ENCODE results near the gene SCPEP1. TPM values are rescaled to one million over a fixed set of nuclear protein-coding genes. Genes with fewer than 3 reads are reported as not detected.

Gene SCPEP1
- total and polyA plus RNA-seq, 2 of the 13 experiments (the other 11 are each of a cell fraction or from before 2014, with no cell fraction given) = 24.3 to 27.3 TPM

- TF ChIP-seq ZNF343 (CRISPR knock-in tag; IDR thresholded peaks at IDR 0.05) = no peak
Measured at GRCh38 chr17:57021226-57021940, 43.5 kb downstream of the SCPEP1 start (continued).

- ATAC-seq = no peak
- H3K9ac ChIP-seq (ENCODE audit: insufficient read depth, low read depth, low read length) = no peak overlapping the region
- no peaks in the 10 kb centered on the region for H3K79me2 ChIP-seq (ENCODE audit: insufficient read depth, low read length)
- peaks cover 28% of the 10 kb centered on the region for H3K9me3 ChIP-seq (ENCODE audit: low read length)
- DNase-seq (ENCODE audit: low spot score) = no peak
- no TSS peak for BruUV-seq (replicated peaks)
- intact Hi-C loops (cut with micrococcal nuclease; ENCODE audit: unreplicated experiment) = no loop called here
- H3K27me3 ChIP-seq (ENCODE audit: control insufficient read depth in 1 of 2, insufficient read depth in 2 of 2, low read length in 2 of 2) = no peaks in the 10 kb centered on the region
- H3K4me3 ChIP-seq (replicated peaks in 1 of 3; ENCODE audit: insufficient read depth in 1 of 3, low read depth in 2 of 3, low read length in 3 of 3) = no peak overlapping the region
- no peak for FAIRE-seq
- WGBS (ENCODE audit: low lambda C conversion rate) = 0% methylated on average over 1 of the region's 1 CpG
- TF ChIP-seq NCOA1 (CRISPR knock-in tag; IDR thresholded peaks at IDR 0.05) (no peak), ZNF619 (CRISPR knock-in tag; IDR thresholded peaks at IDR 0.05) (no peak), GTF2F1 (IDR thresholded peaks at IDR 0.05; ENCODE audit: low read length) (no peak), ETV6 (CRISPR knock-in tag; conservative IDR thresholded peaks at IDR 0.05) (no peak), MTF2 (CRISPR knock-in tag; IDR thresholded peaks at IDR 0.05; ENCODE audit: borderline replicate concordance) (no peak), GATAD2A (CRISPR knock-in tag; IDR thresholded peaks at IDR 0.05) (no peak), AHR (CRISPR knock-in tag; IDR thresholded peaks at IDR 0.05) (no peak), NFKBIZ (CRISPR knock-in tag; IDR thresholded peaks at IDR 0.05) (no peak), ZNF33A (CRISPR knock-in tag; IDR thresholded peaks at IDR 0.05; ENCODE audit: borderline replicate concordance) (no peak), YY1 (IDR thresholded peaks at IDR 0.05; ENCODE audit: insufficient read depth, insufficient replicate concordance, low read depth, low read length) (no peak), YEATS4 (CRISPR knock-in tag; IDR thresholded peaks at IDR 0.05; ENCODE audit: borderline replicate concordance) (no peak), CBX1 (IDR thresholded peaks at IDR 0.05; ENCODE audit: low read depth) (no peak), EED (CRISPR knock-in tag; IDR thresholded peaks at IDR 0.05) (no peak), SIN3A (IDR thresholded peaks at IDR 0.05; ENCODE audit: borderline replicate concordance, low read depth, low read length) (no peak)
- ChIA-PET CTCF (ENCODE audit: low intra/inter-chr PET ratio, low total read pairs) (no interaction called here), POLR2A (no interaction called here)
- no peaks in the 10 kb centered on the region for H3K4me1 ChIP-seq (ENCODE audit: insufficient read depth, low read length)
- H3K27ac ChIP-seq (ENCODE audit: extremely low read length, insufficient read depth, low read length) = no peak overlapping the region
- H4K20me1 ChIP-seq (ENCODE audit: insufficient read depth, low read length) = no peaks in the 10 kb centered on the region
- H2AFZ ChIP-seq (ENCODE audit: low read length) = no peak overlapping the region
- H3K4me2 ChIP-seq (ENCODE audit: low read depth, low read length) = no peak overlapping the region
- in situ Hi-C loops (cut with HindIII; ENCODE audit: extremely low pct_ligation_motif_present, low pct_unique_long_range_greater_than_20kb) = no loop called here
- H3K36me3 ChIP-seq (replicated peaks in 1 of 2; ENCODE audit: control insufficient read depth in 1 of 2, insufficient read depth in 2 of 2, low read length in 2 of 2) = no peaks in the 10 kb centered on the region
Measured at GRCh38 chr17:57025876-57026275, 47.9 kb downstream of the SCPEP1 start.
